Keratinocyte (primary cell): ENCODE measurements around the gene CDHR2. TPM values are rescaled to one million over a fixed set of nuclear protein-coding genes. Genes with fewer than 3 reads are reported as not detected.

Experiments
- DNase-seq: peaks from one replicate; pipeline ENCODE4 v3.0.0-alpha.2; 2011; ENCODE audit warnings: low read depth, missing footprints, low spot score
- FAIRE-seq: peaks from 2 replicates; lab custom pipeline; 2011; peaks lifted over from hg19 to GRCh38; lab: Jason Lieb, UNC
- H2AFZ ChIP-seq: 2 replicates; pipeline ENCODE4 v1.6.0; 2012; ENCODE audit warnings: low read length, control low read depth, inconsistent platforms; ENCODE audit not compliant: control insufficient read depth
- H3K27ac ChIP-seq: 2 replicates; pipeline ENCODE4 v1.5.1; 2011; ENCODE audit warnings: low read length; ENCODE audit not compliant: control insufficient read depth, insufficient read depth
- H3K27me3 ChIP-seq: 3 replicates; pipeline ENCODE4 v1.6.0; 2011; ENCODE audit warnings: low read length; ENCODE audit not compliant: control insufficient read depth, insufficient read depth; ENCODE audit errors: extremely low read depth
- H3K36me3 ChIP-seq, 2 experiments: 2 replicates in 1 of 2; 3 replicates in 1 of 2; pipeline ENCODE4 v1.5.1; 2011; ENCODE audit warnings: low read length in 2 of 2, mild to moderate bottlenecking in 1 of 2; ENCODE audit not compliant: control insufficient read depth in 2 of 2, insufficient read depth in 2 of 2; ENCODE audit errors: extremely low read depth in 1 of 2
- H3K4me1 ChIP-seq: 3 replicates; pipeline ENCODE4 v1.5.1; 2011; ENCODE audit warnings: low read length; ENCODE audit not compliant: control insufficient read depth, insufficient read depth; ENCODE audit errors: extremely low read depth
- H3K4me2 ChIP-seq: 3 replicates; pipeline ENCODE4 v1.6.0; 2011; ENCODE audit warnings: low read depth, low read length; ENCODE audit not compliant: control insufficient read depth, insufficient read depth; ENCODE audit errors: extremely low read depth
- H3K4me3 ChIP-seq, 3 experiments: fragments of 200-600 bp in 1 of 3; sonication (generic) in 1 of 3; 2 replicates in 2 of 3; 3 replicates in 1 of 3; pipeline ENCODE4 v1.5.1; 2011 to 2016; ENCODE audit warnings: low read length in 3 of 3, mild to moderate bottlenecking in 3 of 3, control low read depth in 2 of 3, inconsistent platforms in 1 of 3, low read depth in 1 of 3, mixed read lengths in 1 of 3, mixed run types in 1 of 3, moderate library complexity in 1 of 3; ENCODE audit not compliant: control insufficient read depth in 2 of 3, insufficient read depth in 2 of 3; ENCODE audit errors: extremely low read depth in 1 of 3
- H3K79me2 ChIP-seq: 2 replicates; pipeline ENCODE4 v1.6.0; 2012; ENCODE audit warnings: low read length; ENCODE audit not compliant: control insufficient read depth, insufficient read depth
- H3K9ac ChIP-seq: 3 replicates; pipeline ENCODE4 v1.6.0; 2011; ENCODE audit warnings: low read length; ENCODE audit not compliant: control insufficient read depth, insufficient read depth; ENCODE audit errors: extremely low read depth
- H3K9me1 ChIP-seq: 3 replicates; pipeline ENCODE4 v1.6.0; 2011; ENCODE audit warnings: low read length; ENCODE audit not compliant: control insufficient read depth, insufficient read depth; ENCODE audit errors: extremely low read depth
- H3K9me3 ChIP-seq: 2 replicates; pipeline ENCODE4 v1.5.1; 2012; ENCODE audit warnings: low read depth, low read length; ENCODE audit not compliant: control insufficient read depth
- H4K20me1 ChIP-seq: 3 replicates; pipeline ENCODE4 v1.6.0; 2011; ENCODE audit warnings: low read length; ENCODE audit not compliant: control insufficient read depth, insufficient read depth; ENCODE audit errors: extremely low read depth
- CTCF ChIP-seq, 3 experiments: IDR thresholded peaks in 1 of 3; conservative IDR thresholded peaks in 1 of 3; optimal IDR thresholded peaks in 1 of 3; 2 replicates in 2 of 3; 3 replicates in 1 of 3; pipeline versions ENCODE3 to v1.5.1; 2011; ENCODE audit warnings: low read length in 3 of 3, mild to moderate bottlenecking in 3 of 3, moderate library complexity in 2 of 3, control low read depth in 1 of 3, inconsistent platforms in 1 of 3; ENCODE audit not compliant: insufficient read depth in 2 of 3; ENCODE audit errors: extremely low read depth in 1 of 3
- EZH2 ChIP-seq: IDR thresholded peaks from one replicate; pipeline ENCODE4 v1.6.1; 2012; ENCODE audit warnings: inconsistent platforms, mild to moderate bottlenecking, low read length, moderate library complexity
- dilution Hi-C: fragments of 300-500 bp; cut with MboI; formaldehyde crosslinking; loops from one replicate; pipeline ENCODE4 v1.7.0; 2020; ENCODE audit warnings: low sequenced_read_pairs; ENCODE audit not compliant: extremely low pct_ligation_motif_present
- polyA plus RNA-seq, 5 experiments: library from polyadenylated mRNA; depleted of rRNA in 3 of 5; stranded (reverse) in 3 of 5; stranded (forward) in 1 of 5; unstranded in 1 of 5; fragments of >200 nt; gene quantifications; 1 replicate in 1 of 5; 2 replicates in 3 of 5; 3 replicates in 1 of 5; pipeline versions ENCODE4 v1.2.1 to v1.2.3, GENCODE V29; 2011 to 2012; ENCODE audit warnings: missing spikeins in 2 of 5, low read depth in 1 of 5, low replicate concordance in 1 of 5

The CDHR2 gene
- polyA plus RNA-seq, 1 donor (not counting 4 experiments of a cell fraction or from before 2014, with no cell fraction given): not detected

GRCh38 chr5:176608142-176608705 lies 59.1 kb downstream of the CDHR2 start:
- dilution Hi-C loops: no loop called here
- Histone ChIP-seq H3K36me3 (no peaks in the 10 kb centered on the region), H3K79me2 (no peaks in the 10 kb centered on the region), H3K4me1 (peaks cover 21% of the 10 kb centered on the region), H3K27ac (no peak overlapping the region), H4K20me1 (no peaks in the 10 kb centered on the region), H3K27me3 (no peaks in the 10 kb centered on the region), H2AFZ (no peak overlapping the region), H3K4me2 (peak overlapping the region; percentile 27), H3K9ac (no peak overlapping the region), H3K4me3 (no peak overlapping the region), H3K9me1 (peaks cover 2% of the 10 kb centered on the region), H3K9me3 (no peaks in the 10 kb centered on the region)
- DNase-seq: no peak
- no peak for FAIRE-seq
- TF ChIP-seq EZH2 (no peak), CTCF (optimal IDR thresholded peaks at IDR 0.05 in 1 of 3, IDR thresholded peaks at IDR 0.05 in 1 of 3, conservative IDR thresholded peaks at IDR 0.05 in 1 of 3; ENCODE audit: extremely low read depth in 1 of 3, insufficient read depth in 2 of 3, low read length in 3 of 3) (no peak)

GRCh38 chr5:176608937-176609723 lies 60.0 kb downstream of the CDHR2 start:
- Histone ChIP-seq H3K27ac (no peak overlapping the region), H4K20me1 (no peaks in the 10 kb centered on the region), H3K4me3 (peak overlapping the region; percentile 58 to 67 (median 61)), H3K9me3 (no peaks in the 10 kb centered on the region), H2AFZ (peak overlapping the region; percentile 12), H3K27me3 (no peaks in the 10 kb centered on the region), H3K9ac (no peak overlapping the region), H3K36me3 (no peaks in the 10 kb centered on the region), H3K79me2 (no peaks in the 10 kb centered on the region), H3K4me1 (peaks cover 25% of the 10 kb centered on the region), H3K9me1 (peaks cover 2% of the 10 kb centered on the region), H3K4me2 (peak overlapping the region; percentile 88)
- no peak for TF ChIP-seq EZH2
- no peak for TF ChIP-seq CTCF (optimal IDR thresholded peaks at IDR 0.05 in 1 of 3, IDR thresholded peaks at IDR 0.05 in 1 of 3, conservative IDR thresholded peaks at IDR 0.05 in 1 of 3; ENCODE audit: extremely low read depth in 1 of 3, insufficient read depth in 2 of 3, low read length in 3 of 3)
- DNase-seq (no peak), FAIRE-seq (no peak)
- dilution Hi-C loops: no loop called here
